GM23338 (cell line): Measurements from ENCODE around the gene LY86. TPM values are rescaled to one million over a fixed set of nuclear protein-coding genes. Genes with fewer than 3 reads are reported as not detected.

Source experiments
- ATAC-seq: fragments of 200-7000 bp; cut with Tn5 transposase; 3 replicates; pipeline ENCODE4 v1.9.1; 2020
- DNase-seq: peaks from one replicate; pipeline ENCODE4 v3.0.0-alpha.2; 2015; ENCODE audit warnings: low spot score
- H2AFZ ChIP-seq: fragments of 200-600 bp; sonication (generic); 2 replicates; pipeline ENCODE4 v1.8.0; 2016; ENCODE audit warnings: antibody characterized with exemption, mild to moderate bottlenecking, moderate library complexity
- H3F3A ChIP-seq: fragments of 200-600 bp; sonication (generic); replicated peaks from 2 replicates; pipeline ENCODE4 v1.8.0; 2017; ENCODE audit warnings: antibody characterized with exemption, mixed run types, low read depth
- H3K27ac ChIP-seq: fragments of 200-600 bp; sonication (generic); 2 replicates; pipeline ENCODE4 v1.6.1; 2016; ENCODE audit warnings: low read depth
- H3K27me3 ChIP-seq: fragments of 200-600 bp; sonication (generic); 2 replicates; pipeline ENCODE4 v1.8.0; 2016; ENCODE audit warnings: mild to moderate bottlenecking, mixed run types, moderate library complexity; ENCODE audit not compliant: insufficient read depth
- H3K36me3 ChIP-seq: fragments of 200-600 bp; sonication (generic); 2 replicates; pipeline ENCODE4 v1.8.0; 2016; ENCODE audit warnings: mild to moderate bottlenecking; ENCODE audit not compliant: insufficient read depth
- H3K4me1 ChIP-seq: fragments of 200-600 bp; sonication (generic); 2 replicates; pipeline ENCODE4 v1.8.0; 2016; ENCODE audit warnings: mild to moderate bottlenecking, moderate library complexity; ENCODE audit not compliant: insufficient read depth
- H3K4me2 ChIP-seq: fragments of 200-600 bp; sonication (generic); 2 replicates; pipeline ENCODE4 v1.7.1; 2017; ENCODE audit warnings: mixed run types
- H3K4me3 ChIP-seq: fragments of 200-600 bp; sonication (generic); 2 replicates; pipeline ENCODE4 v1.6.1; 2016; ENCODE audit warnings: mixed run types
- H3K79me2 ChIP-seq: fragments of 200-600 bp; sonication (generic); replicated peaks from 2 replicates; pipeline ENCODE4 v1.8.0; 2017; ENCODE audit warnings: mild to moderate bottlenecking; ENCODE audit not compliant: insufficient read depth
- H3K9me2 ChIP-seq: fragments of 200-600 bp; sonication (generic); 2 replicates; pipeline ENCODE4 v1.8.0; 2017; ENCODE audit not compliant: insufficient read depth
- H4K20me1 ChIP-seq: fragments of 200-600 bp; sonication (generic); replicated peaks from 2 replicates; pipeline ENCODE4 v1.8.0; 2017; ENCODE audit warnings: mild to moderate bottlenecking; ENCODE audit not compliant: insufficient read depth
- H3K27ac Mint-ChIP-seq: 2 replicates; pipeline ENCODE4 v1.8.0; 2020; ENCODE audit warnings: inconsistent platforms, mild to moderate bottlenecking, moderate library complexity, mixed read lengths
- H3K27me3 Mint-ChIP-seq: 3 replicates; pipeline ENCODE4 v1.8.0; 2022; ENCODE audit warnings: low read depth, mild to moderate bottlenecking, moderate library complexity, mixed read lengths, inconsistent platforms; ENCODE audit not compliant: insufficient read depth, poor library complexity
- H3K36me3 Mint-ChIP-seq: 3 replicates; pipeline ENCODE4 v1.8.0; 2021; ENCODE audit warnings: low read depth, mild to moderate bottlenecking, inconsistent platforms, moderate library complexity, mixed read lengths
- H3K4me1 Mint-ChIP-seq: 3 replicates; pipeline ENCODE4 v1.8.0; 2020; ENCODE audit warnings: mild to moderate bottlenecking, inconsistent platforms, mixed read lengths
- H3K4me3 Mint-ChIP-seq: 3 replicates; pipeline ENCODE4 v1.8.0; 2021; ENCODE audit warnings: moderate library complexity, mild to moderate bottlenecking, inconsistent platforms, mixed read lengths
- H3K9me3 Mint-ChIP-seq: 3 replicates; pipeline ENCODE4 v1.8.0; 2020; ENCODE audit warnings: moderate library complexity, mild to moderate bottlenecking, inconsistent platforms, mixed read lengths
- EZH2 ChIP-seq: fragments of 200-600 bp; sonication (generic); IDR thresholded peaks from one replicate; pipeline ENCODE4 v1.8.0; 2017; ENCODE audit warnings: antibody characterized with exemption, mild to moderate bottlenecking, low read depth; ENCODE audit not compliant: unreplicated experiment
- JUNB ChIP-seq: IDR thresholded peaks from one replicate; pipeline ENCODE4 v1.6.1; 2016; ENCODE audit warnings: antibody characterized with exemption; ENCODE audit not compliant: unreplicated experiment
- NANOG ChIP-seq: IDR thresholded peaks from 2 replicates; pipeline ENCODE4 v1.6.1; 2016; ENCODE audit warnings: antibody characterized with exemption, borderline replicate concordance
- POLR2AphosphoS5 ChIP-seq: IDR thresholded peaks from 2 replicates; pipeline ENCODE4 v1.6.1; 2016; ENCODE audit warnings: antibody characterized with exemption, low read depth
- STAT1 ChIP-seq: IDR thresholded peaks from one replicate; pipeline ENCODE4 v1.6.1; 2016; ENCODE audit warnings: antibody characterized with exemption; ENCODE audit not compliant: unreplicated experiment
- polyA plus RNA-seq: library from polyadenylated mRNA; unstranded; fragments of >200 nt; fragmentation: Nextera tagmentation; extraction: Ambion mirVana; gene quantifications from 2 replicates; pipeline ENCODE4 v1.2.1, GENCODE V29; 2016
- total RNA-seq: library from RNA; depleted of rRNA; stranded (reverse); fragments of >200 nt; shearing (Covaris generic); gene quantifications from 2 replicates; pipeline ENCODE4 v1.2.3, GENCODE V29; 2014
- TF ChIP-seq, protein P1 (sequence below): fragments of 250-450 bp; sonication (Bioruptor Pico); IDR thresholded peaks from 2 replicates; pipeline ENCODE4 v1.5.0; 2020; ENCODE audit warnings: mild to moderate bottlenecking, moderate library complexity
- TF ChIP-seq, protein P2 (sequence below), 2 experiments: fragments of 200-600 bp in 1 of 2; sonication (generic) in 1 of 2; conservative IDR thresholded peaks; 2 replicates each; pipeline versions ENCODE4 v1.5.1 to v1.6.1; 2016 to 2017; ENCODE audit warnings: antibody characterized with exemption in 2 of 2, low read depth in 2 of 2, mild to moderate bottlenecking in 2 of 2, moderate library complexity in 1 of 2
- TF ChIP-seq, protein P3 (sequence below): IDR thresholded peaks from 2 replicates; pipeline ENCODE4 v1.6.1; 2016; ENCODE audit warnings: antibody characterized with exemption

The LY86 gene
- total and polyA plus RNA-seq, 2 experiments from 2014 or later: 0.29 TPM; not detected in 1

DNA sequence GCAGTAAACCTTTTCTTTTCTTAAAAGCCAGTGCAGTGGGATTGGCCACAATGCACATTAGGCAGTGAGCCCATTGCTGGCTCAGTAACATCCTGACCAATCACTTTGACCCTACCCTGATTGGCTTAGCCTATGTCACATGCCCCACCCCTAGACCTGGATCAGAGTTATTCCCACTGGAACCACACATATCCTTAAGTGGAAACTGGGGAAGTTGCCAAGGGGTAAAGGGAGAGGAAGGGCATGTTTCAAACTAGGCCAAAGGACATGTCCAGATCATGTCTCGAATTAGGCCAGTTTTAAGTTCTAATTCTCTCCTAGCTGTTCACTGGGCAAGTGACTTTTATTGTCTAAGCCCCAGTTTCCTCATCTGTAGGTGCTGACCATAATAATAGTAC is 69.3 kb downstream of the LY86 start (continued):
- TF ChIP-seq, protein P1, sequence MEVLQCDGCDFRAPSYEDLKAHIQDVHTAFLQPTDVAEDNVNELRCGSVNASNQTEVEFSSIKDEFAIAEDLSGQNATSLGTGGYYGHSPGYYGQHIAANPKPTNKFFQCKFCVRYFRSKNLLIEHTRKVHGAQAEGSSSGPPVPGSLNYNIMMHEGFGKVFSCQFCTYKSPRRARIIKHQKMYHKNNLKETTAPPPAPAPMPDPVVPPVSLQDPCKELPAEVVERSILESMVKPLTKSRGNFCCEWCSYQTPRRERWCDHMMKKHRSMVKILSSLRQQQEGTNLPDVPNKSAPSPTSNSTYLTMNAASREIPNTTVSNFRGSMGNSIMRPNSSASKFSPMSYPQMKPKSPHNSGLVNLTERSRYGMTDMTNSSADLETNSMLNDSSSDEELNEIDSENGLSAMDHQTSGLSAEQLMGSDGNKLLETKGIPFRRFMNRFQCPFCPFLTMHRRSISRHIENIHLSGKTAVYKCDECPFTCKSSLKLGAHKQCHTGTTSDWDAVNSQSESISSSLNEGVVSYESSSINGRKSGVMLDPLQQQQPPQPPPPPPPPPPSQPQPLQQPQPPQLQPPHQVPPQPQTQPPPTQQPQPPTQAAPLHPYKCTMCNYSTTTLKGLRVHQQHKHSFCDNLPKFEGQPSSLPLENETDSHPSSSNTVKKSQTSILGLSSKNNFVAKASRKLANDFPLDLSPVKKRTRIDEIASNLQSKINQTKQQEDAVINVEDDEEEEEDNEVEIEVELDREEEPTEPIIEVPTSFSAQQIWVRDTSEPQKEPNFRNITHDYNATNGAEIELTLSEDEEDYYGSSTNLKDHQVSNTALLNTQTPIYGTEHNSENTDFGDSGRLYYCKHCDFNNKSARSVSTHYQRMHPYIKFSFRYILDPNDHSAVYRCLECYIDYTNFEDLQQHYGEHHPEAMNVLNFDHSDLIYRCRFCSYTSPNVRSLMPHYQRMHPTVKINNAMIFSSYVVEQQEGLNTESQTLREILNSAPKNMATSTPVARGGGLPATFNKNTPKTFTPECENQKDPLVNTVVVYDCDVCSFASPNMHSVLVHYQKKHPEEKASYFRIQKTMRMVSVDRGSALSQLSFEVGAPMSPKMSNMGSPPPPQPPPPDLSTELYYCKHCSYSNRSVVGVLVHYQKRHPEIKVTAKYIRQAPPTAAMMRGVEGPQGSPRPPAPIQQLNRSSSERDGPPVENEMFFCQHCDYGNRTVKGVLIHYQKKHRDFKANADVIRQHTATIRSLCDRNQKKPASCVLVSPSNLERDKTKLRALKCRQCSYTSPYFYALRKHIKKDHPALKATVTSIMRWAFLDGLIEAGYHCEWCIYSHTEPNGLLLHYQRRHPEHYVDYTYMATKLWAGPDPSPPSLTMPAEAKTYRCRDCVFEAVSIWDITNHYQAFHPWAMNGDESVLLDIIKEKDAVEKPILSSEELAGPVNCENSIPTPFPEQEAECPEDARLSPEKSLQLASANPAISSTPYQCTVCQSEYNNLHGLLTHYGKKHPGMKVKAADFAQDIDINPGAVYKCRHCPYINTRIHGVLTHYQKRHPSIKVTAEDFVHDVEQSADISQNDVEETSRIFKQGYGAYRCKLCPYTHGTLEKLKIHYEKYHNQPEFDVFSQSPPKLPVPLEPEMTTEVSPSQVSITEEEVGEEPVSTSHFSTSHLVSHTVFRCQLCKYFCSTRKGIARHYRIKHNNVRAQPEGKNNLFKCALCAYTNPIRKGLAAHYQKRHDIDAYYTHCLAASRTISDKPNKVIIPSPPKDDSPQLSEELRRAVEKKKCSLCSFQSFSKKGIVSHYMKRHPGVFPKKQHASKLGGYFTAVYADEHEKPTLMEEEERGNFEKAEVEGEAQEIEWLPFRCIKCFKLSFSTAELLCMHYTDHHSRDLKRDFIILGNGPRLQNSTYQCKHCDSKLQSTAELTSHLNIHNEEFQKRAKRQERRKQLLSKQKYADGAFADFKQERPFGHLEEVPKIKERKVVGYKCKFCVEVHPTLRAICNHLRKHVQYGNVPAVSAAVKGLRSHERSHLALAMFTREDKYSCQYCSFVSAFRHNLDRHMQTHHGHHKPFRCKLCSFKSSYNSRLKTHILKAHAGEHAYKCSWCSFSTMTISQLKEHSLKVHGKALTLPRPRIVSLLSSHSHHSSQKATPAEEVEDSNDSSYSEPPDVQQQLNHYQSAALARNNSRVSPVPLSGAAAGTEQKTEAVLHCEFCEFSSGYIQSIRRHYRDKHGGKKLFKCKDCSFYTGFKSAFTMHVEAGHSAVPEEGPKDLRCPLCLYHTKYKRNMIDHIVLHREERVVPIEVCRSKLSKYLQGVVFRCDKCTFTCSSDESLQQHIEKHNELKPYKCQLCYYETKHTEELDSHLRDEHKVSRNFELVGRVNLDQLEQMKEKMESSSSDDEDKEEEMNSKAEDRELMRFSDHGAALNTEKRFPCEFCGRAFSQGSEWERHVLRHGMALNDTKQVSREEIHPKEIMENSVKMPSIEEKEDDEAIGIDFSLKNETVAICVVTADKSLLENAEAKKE (CRISPR knock-in tag): no peak
- TF ChIP-seq, protein P2, sequence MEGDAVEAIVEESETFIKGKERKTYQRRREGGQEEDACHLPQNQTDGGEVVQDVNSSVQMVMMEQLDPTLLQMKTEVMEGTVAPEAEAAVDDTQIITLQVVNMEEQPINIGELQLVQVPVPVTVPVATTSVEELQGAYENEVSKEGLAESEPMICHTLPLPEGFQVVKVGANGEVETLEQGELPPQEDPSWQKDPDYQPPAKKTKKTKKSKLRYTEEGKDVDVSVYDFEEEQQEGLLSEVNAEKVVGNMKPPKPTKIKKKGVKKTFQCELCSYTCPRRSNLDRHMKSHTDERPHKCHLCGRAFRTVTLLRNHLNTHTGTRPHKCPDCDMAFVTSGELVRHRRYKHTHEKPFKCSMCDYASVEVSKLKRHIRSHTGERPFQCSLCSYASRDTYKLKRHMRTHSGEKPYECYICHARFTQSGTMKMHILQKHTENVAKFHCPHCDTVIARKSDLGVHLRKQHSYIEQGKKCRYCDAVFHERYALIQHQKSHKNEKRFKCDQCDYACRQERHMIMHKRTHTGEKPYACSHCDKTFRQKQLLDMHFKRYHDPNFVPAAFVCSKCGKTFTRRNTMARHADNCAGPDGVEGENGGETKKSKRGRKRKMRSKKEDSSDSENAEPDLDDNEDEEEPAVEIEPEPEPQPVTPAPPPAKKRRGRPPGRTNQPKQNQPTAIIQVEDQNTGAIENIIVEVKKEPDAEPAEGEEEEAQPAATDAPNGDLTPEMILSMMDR (conservative IDR thresholded peaks at IDR 0.05; ENCODE audit: low read depth in 2 of 2): no peak
- TF ChIP-seq STAT1 (no peak), NANOG (no peak), JUNB (no peak)

DNA sequence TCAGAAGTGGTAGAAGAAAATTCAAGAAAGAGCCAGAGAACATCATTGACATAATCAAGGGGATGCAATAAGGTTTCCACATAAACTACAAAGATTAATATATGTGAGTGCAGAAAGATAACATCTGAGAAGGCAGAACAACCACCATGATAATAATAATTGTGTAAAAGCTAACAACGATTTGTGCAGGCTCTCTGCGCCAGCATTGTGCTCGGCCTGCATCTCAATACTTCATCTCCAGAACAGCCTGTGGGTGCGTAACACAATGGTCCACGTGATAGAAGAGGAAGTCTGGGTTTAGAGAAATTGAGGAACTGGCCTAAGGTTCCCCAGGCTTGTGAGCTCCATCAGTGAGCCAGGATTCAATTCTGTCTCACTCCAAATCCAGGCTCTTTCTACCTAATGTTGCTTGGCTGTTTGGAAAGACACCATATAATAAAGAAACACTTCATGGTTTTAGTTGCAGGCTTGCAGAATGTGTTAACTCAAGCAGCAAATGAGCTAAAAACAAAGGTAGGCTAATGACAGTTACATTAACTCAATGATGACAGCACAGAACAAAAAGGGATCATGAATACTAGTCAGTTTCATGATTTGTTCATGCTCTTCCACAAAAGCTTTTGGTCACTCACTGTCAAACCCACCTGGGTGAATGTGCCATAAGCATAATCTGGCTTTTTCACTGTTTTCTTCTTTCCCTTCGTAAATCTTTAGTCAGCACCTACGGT is 71.2 kb downstream of the LY86 start:
- ATAC-seq (no peak), DNase-seq (no peak)
- Mint-ChIP-seq H3K27ac (no peak overlapping the region), H3K36me3 (no peaks in the 10 kb centered on the region), H3K4me3 (no peak overlapping the region), H3K9me3 (no peaks in the 10 kb centered on the region; the same call in 2 of the 3 replicates), H3K27me3 (no peaks in the 10 kb centered on the region), H3K4me1 (no peaks in the 10 kb centered on the region)
- H3F3A ChIP-seq: no peaks in the 10 kb centered on the region
- no peaks in the 10 kb centered on the region for H3K4me1 ChIP-seq
- peaks cover 14% of the 10 kb centered on the region for H3K9me2 ChIP-seq
- no peaks in the 10 kb centered on the region for H3K79me2 ChIP-seq
- H3K27me3 ChIP-seq: no peaks in the 10 kb centered on the region
- H4K20me1 ChIP-seq: no peaks in the 10 kb centered on the region
- H2AFZ ChIP-seq: no peak overlapping the region
- no peaks in the 10 kb centered on the region for H3K36me3 ChIP-seq
- no peak overlapping the region for H3K27ac ChIP-seq
- H3K4me3 ChIP-seq: no peak overlapping the region
- H3K4me2 ChIP-seq: no peak overlapping the region
- no peak for TF ChIP-seq POLR2AphosphoS5
- TF ChIP-seq, protein P2 (conservative IDR thresholded peaks at IDR 0.05; ENCODE audit: low read depth in 2 of 2): no peak
- TF ChIP-seq, protein P3, sequence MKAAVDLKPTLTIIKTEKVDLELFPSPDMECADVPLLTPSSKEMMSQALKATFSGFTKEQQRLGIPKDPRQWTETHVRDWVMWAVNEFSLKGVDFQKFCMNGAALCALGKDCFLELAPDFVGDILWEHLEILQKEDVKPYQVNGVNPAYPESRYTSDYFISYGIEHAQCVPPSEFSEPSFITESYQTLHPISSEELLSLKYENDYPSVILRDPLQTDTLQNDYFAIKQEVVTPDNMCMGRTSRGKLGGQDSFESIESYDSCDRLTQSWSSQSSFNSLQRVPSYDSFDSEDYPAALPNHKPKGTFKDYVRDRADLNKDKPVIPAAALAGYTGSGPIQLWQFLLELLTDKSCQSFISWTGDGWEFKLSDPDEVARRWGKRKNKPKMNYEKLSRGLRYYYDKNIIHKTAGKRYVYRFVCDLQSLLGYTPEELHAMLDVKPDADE: no peak
- no peak for TF ChIP-seq JUNB
- no peak for TF ChIP-seq EZH2
